Left cardiac atrium (tissue), 4 donors: ENCODE data around the gene DMPK. TPM values are rescaled to one million over a fixed set of nuclear protein-coding genes. Genes with fewer than 3 reads are reported as not detected.
"Not testable (repeated sequence)": the region's sequence is repeated elsewhere in the genome, so short reads cannot be mapped to it uniquely, and the experiment has no call there.

ENCODE experiments used
- ATAC-seq, 2 donors: fragments of 200-7000 bp; cut with Tn5 transposase; one replicate each; pipeline ENCODE4 v1.9.1; 2020; ENCODE audit warnings: mild to moderate bottlenecking in 2 of 2, moderate library complexity in 2 of 2
- DNase-seq: peaks from one replicate; pipeline ENCODE4 v3.0.0-alpha.2; 2020
- intact Hi-C, 2 donors: fragments of 100-400 bp; cut with DNase I; formaldehyde crosslinking; loops; one replicate each; pipeline versions ENCODE4 v1.14.1 to v1.15.1; 2022 to 2023
- total RNA-seq, 2 donors: library from RNA; stranded (reverse); fragmentation: NEBNext Ultra II Directional; extraction: Animal tissue kit (Norgen Biotek cat#: 25700); gene quantifications; one replicate each; pipeline ENCODE4 v1.2.1, GENCODE V29; 2021
- donor health status: DM: no; HTN: yes; CAD: no.
- donor health status: DM: no; HTN: yes; CAD: no; lungs with severe emphysema.
- donor health status: DM: yes; HTN: yes; CAD: no.
- donor health status: Dilated cardiomyopathy.

The DMPK gene
- total RNA-seq, 2 donors from 2014 or later, result 200 to 241 TPM

DNA sequence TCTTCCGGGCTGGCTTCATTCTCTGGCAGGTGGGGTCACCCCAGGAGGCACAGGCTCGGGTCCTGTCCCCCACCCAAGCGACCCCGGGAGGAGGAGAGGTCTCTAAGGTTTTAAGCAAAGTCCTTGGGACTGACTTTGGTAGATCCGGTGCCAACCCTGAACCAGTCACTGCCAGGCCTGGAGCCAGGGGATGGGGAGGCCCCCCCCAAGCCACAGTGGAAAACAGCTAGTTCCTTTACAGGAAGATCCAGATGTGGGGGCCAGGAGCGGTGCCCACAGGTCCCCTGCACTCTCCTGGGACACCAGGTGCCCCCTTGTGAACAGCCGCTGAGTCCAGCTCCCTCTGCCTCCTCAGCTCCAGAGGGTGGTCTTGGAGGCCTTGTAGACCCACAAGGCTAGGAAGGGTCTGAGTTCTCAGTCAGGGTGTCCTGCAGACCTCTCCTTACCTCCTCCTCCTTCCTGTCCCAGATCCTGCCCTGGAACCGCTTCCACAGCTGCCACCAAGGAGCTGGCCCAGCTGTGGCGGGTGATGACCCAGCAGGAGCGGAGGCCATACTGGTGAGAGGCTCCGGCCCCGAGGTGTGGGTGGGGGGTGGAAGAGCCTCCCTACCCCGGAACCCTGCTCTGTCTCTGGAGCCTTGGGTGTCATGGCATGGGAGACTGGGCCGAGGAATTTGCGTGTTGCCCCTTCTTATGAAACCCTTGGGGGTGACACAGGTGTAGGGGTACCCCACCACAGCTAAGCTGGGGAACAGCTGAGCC, 19.2 kb downstream of the DMPK start:
- DNase-seq (no peak), ATAC-seq (no peak)
- intact Hi-C loops, result no loop called here

DNA sequence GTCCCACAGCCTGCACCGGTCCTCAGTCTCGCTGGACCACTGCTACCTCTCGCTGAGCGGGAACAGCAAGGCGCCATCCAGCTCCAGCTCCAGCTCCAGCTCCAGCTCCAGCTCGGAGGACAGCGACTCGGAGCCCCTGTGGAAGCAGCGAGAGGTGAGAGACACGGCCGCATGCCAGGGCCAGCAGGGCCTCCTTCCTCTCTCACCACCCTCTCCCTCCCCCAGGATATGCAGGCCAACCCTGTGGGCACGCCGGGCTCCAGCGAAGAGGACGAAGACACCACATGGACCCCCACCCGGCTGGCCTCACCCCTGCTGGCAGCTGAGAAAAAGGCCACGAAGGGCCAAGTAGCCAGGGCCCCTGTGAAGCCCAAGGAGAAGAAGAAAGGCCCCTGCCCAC, 20.6 kb downstream of the DMPK start:
- intact Hi-C loops, result no loop called here
- DNase-seq (peak; percentile 51), ATAC-seq (no peak)

DNA sequence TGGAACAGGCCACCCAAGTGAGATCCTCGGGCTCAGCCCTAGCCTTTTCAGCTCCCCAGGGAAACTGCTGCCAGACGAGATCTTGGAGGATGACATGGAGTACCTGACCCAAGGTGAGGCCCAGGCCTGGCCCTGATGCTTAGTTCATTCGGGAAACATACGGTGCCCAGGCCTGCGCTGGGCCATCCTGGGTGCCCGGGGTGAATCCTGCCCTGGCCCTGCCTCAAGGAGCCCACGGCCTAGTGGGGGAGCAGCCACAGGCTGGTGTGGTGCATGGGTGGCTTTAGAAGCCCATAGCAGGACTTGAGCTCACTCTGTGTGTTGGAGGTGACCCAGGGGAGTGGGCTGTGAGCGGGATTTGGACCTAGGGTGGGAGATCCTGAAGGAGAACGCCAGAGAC, 23.4 kb downstream of the DMPK start:
- intact Hi-C loops, result no loop called here
- no peak for DNase-seq
- ATAC-seq, result no peak

DNA sequence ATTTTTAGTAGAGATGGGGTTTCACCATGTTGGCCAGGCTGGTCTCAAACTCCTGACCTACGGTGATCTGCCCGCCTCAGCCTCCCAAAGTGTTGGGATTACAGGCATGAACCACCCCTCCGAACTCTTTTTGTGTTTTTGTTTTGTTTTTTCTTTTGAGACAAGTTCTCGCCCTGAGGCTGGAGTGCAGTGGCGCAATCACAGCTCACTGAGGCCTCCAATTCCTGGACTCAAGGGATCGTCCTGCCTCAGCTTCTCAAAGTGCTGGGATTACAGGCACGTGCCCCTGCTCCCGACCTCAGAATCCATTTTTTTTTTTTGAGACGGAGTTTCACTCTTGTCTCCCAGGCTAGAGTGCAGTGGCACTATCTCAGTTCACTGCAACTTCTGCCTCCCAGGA, 24.6 kb downstream of the DMPK start:
- ATAC-seq (no peak), DNase-seq (no peak)
- intact Hi-C loops, result no loop called here

DNA sequence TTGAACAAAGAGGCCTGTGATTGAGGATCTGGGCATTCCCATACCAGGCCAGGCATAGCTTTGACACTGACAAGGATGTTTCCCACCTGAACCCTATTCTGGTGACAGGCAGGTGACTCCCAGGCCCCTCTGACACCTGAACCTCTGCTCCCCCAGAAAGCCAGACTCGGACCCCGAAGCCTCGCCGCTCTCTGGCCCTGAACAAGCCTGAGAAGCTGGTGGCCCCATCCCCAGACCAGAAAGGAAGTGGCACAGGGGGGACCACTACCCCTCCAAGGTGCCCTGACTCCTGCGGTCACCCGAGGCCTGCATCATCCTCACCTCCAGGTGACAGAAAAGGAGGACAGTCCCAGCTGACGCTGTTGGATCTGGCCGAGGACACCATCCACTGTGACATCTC, 28.0 kb downstream of the DMPK start:
- intact Hi-C loops, result no loop called here
- no peak for ATAC-seq
- DNase-seq, result no peak

DNA sequence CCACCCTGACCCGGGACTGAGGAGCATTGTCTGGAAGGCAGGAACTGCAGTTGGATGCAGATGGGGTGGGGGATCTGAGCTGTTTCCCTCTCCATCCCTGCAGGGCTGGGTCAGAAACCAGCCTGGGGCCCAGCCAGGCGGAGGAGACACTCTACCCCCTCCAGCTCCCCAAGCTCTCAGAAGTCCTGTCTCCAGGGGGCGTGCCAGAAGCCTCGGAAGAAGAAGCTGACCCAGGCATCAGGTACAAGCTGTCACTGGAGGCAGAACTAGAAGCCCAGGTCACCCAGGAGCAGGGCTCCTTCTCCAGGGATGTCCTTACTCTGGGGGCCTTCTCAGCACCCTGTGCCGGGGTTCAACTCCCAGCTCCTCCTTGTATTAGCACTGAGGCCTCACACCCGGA, 28.7 kb downstream of the DMPK start:
- intact Hi-C loops, result no loop called here
- DNase-seq (no peak), ATAC-seq (no peak)

DNA sequence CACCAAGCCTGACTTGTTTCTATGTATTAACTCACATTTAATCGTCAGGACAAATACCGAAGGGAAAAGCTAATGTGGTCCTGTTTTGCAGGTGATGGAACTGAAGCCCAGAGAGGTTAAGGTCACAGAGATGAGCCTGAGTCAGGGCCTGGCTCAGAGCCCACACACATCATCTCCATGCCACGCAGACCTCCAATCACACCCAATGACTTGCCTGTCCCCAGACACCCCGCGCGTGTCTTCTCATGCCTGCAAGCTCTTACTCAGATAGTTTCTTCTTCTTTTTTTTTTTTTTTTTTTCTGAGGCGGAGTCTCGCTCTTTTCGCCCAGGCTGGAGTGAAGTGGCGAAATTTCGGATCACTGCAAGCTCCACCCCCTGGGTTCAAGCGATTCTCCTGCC, 29.7 kb downstream of the DMPK start:
- intact Hi-C loops, result no loop called here
- no peak for DNase-seq
- no peak for ATAC-seq

DNA sequence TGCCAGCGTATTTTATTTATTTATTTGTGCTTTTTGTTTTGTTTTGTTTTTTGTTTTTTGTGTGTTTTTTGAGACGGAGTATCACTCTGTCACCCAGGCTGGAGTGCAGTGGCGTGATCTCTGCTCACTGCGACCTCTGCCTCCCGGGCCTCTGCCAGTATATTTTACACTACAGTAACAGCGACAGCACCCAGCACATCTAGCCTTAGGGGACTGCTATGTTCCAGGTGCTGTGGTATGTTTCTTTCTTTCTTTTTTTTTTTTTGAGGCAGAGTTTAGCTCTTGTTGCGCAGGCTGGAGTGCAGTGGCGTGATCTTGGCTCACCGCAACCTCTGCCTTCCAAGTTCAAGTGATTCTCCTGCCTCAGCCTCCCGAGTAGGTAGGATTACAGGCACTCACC, 30.8 kb downstream of the DMPK start:
- intact Hi-C loops, ATAC-seq, DNase-seq: not testable (repeated sequence)

DNA sequence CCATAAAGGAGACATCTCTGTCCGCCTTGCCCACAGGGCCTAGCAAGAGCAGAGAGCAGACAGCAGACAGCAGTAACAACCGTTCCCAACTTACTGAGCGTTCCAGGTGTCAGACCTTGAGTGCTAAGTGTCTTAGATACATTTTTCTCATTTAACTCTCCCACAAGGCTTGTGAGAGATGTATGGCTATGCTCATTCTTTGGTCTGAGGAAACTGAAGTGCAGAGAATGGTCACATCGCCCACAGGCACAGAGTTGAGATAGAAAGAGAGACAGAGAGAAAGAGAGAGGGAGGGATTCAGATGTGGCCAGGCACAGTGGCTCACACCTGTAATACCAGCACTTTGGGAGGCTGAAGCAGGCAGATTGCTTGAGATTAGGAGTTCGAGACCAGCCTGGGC, 34.8 kb downstream of the DMPK start:
- ATAC-seq (no peak), DNase-seq (no peak)
- intact Hi-C loops, result no loop called here

DNA sequence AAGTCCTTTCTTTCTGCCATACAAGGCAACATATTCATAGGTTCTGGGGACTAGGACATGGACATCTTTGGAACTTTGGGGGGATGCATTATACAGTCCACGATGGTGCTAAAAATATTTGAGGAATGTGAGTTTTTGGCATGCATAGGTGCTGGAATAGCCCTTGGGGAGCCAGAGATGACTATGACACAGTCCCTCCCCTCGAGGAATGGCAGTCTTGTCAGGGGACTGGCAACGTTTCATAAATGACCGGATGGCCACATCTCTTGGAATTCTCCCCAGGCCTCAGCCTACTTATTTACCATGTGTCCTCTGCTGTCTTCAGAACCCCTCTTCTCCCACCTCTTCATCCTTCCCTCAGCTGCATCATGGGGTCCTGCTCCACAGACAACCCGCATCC, 35.4 kb downstream of the DMPK start:
- intact Hi-C loops, result no loop called here
- ATAC-seq (no peak), DNase-seq (no peak)

DNA sequence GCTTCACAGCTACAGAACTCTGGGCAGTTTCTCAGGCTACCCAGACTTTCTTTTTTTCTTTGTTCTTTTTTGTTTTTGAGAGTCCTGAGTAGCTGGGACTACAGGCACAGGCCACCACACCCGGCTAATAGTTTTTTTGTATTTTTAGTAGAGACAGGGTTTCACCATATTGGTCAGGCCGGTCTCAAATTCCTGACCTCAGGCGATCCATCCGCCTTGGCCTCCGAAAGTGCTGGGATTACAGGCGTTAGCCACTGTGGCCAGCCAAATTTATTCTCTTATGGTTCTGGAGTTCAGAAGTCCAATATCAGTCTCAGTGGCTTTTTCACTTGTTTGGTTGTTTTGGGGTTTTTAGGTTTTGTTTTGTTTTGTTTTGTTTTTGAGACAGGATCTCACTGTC, 36.7 kb downstream of the DMPK start:
- DNase-seq, result no peak

DNA sequence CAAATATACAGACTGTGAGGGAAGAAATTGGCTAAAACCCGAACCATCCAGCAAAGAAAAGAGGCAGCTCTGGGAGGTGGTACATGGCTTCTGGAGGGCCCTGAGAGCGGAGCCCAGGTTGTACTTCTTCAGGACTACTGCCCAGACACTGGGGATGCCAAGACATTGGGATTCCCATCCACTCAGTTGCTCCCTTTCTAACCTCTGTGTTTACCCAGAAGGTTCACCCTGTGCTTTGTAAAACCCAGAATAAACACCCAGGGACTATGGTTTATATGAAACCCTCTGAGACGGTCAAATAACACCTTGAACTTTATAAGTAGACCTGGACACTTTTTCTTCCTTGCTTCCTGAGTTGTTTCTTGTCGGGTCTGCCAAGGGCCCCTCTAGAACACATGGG, 39.3 kb downstream of the DMPK start:
- DNase-seq (no peak), ATAC-seq (no peak)
- intact Hi-C loops, result no loop called here

More for the DNA sequence above, 36.7 kb downstream of the DMPK start:
- ATAC-seq, result no peak
- intact Hi-C loops, result no loop called here

DNA sequence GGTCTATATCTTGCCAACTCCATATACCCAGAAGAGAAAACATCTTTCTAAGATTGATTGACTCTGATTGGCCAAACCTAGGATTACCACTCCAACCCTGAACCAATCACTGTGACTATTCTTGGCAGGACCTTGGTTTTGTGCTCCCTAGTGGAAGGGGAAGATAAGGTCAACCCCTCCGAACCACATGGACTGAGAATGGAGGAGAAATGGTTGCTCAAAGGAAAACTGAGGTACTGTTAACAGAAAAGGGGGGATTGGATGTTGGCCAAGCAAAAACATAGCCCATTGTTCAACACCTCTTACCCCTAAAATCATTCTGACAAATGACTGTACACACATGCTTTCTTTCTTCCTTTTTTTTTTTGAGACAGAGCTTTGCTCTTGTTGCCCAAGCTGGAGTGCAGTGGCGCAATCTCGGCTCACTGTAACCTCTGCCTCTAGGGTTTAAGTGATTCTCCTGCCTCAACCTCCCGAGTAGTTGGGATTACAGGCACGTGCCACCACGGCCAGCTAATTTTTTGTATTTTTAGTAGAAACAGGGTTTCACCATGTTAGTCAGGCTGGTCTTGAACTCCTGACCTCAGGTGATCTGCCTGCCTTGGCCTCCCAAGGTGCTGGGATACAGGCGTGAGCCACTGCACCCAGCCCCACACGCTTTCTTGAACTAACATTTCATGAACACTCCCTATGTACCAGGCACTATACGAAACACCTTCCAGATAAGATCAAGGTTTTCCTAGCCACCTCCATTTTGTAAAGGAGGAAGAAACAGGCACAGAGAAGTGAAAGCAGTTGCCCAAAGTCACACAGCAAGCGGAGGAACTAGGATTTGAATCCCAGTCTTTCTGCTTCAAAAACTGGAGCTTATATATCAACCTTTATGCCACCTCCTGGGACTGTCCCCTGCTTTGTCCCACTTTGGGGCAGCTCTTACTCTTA, 42.5 kb downstream of the DMPK start:
- no peak for ATAC-seq

DNA sequence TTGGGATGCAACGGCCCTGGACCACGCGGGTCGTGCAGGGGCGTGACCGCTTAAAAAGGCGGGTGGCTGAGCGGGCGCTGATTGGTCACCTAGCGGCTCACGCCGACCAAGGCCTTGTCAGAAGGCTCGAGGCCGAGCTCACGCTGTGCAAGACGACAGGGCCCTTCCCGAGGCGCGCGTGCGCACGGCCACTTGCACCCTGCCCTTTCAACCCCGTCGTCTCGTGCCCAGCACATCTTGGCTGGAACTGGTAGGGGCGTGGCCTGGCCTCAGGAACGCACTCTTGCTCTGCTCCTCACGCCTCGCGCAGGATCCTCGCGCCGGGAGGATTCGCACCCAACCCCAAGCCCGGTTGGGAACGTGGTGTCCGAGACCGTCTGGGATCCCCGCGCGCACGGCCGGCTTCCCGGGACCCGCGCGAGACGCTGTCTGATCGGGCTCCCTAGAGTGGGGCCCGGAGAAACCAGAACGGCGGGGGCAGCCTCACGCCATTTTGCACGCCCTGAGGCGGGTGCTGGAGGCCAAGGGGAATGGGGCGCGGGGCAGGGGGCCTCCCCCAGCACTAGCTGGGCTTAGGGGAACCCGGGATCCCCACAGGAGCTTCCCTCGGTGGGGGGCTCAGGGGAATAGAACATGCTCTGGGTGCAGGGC, 49.0 kb downstream of the DMPK start, which contains the start of gene MEIOSIN:
Gene MEIOSIN, plus strand, starts transcription at position 280 of the 651 bp plus-strand sequence. CDS start 1,938 bp downstream, outside the sequence.
- intact Hi-C loops, result no loop called here
- ATAC-seq (no peak), DNase-seq (no peak)

More for the DNA sequence above, 42.5 kb downstream of the DMPK start:
- DNase-seq, result no peak
- intact Hi-C loops, result no loop called here

DNA sequence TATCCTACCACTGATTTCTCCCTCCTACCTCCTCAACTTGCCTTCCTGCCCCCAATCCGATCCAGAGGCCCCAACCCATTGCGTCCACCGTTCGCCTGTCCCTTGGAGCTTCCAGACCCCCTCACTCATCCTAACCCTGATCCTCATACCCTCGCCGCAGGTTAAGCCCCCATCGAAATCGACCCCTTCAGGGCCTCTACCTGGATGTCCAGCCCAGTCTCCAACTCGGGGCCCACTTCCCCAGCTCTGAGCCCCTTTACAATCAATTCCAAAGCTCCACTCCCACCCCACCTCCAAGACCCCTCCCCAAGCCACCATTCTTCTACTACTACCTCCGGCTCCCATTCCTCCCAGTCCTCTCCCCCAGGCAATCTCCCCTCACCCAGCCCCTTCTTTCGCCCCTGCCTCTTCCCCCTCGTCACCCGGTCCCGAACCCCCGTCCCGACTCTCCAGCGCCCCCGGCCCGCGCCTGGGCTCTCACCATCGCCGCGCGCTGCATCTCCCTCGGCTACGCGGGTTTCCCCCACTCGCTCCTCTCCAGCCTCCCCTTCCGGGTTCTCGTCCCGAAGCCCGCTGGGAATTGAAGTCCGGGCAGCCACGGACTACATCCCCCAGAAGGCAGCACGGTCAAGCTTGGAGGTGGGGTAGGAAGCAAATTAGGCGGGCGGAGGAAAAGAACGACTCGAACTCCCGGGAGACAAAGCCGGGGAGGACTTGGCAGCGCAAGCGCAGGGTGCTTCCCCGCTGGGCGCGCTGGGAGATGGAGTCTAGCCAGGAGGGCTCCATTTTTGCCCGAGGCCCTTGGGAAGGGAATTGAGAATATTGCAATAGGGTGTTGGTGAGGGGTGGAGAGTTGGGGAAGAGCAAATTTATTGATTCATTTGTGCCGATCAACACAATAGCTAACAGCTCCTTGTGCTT, 51.7 kb downstream of the DMPK start, which contains the start of gene FBXO46:
Gene FBXO46, minus strand, starts transcription at position 529 of the 921 bp plus-strand sequence. CDS start 17,401 bp downstream, outside the sequence.
- intact Hi-C loops, result no loop called here
- peak; percentile 97 for DNase-seq
- ATAC-seq, result peak; percentile 99

DNA sequence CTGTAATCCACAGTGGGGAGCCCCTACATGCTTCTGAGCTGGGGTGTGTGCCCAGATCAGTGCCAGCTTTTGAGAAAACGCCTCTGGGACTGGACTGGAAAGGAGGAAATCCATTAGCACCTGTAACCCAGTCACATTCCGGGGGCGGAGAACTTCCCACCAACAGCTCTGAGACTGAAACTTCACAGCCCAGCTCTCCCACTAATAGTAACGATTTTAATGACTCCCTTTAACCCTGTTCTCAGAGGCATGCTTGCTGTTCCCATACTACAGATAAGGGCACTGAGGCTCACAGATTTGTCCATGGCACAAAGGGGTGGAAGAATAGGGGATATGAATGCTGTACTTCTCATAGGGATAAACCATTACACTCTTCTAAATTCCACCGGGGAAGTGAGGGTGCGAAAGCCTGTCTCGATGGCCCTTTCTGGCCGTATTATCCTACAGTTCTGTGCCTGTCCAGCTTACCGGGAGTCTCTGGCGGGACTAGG, 52.4 kb downstream of the DMPK start:
- intact Hi-C loops, result no loop called here
- ATAC-seq (no peak), DNase-seq (no peak)

DNA sequence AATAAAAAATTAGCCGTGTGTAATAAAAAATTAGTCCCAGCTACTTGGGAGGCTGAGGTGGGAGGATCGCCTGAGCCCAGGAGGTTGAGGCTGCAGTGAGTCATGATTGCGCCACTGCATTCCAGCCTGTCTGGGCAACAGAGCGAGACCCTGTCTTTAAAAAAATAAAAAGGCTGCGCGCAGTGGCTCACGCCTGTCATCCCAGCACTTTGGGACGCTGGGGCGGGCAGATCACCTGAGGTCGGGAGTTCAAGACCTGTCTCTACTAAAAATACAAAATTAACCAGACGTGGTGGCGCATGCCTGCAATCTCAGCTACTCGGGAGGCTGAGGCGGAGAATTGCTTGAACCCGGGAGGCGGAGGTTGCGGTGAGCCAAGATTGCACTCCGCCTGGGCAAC, 53.6 kb downstream of the DMPK start:
- DNase-seq, intact Hi-C loops, ATAC-seq: not testable (repeated sequence)

DNA sequence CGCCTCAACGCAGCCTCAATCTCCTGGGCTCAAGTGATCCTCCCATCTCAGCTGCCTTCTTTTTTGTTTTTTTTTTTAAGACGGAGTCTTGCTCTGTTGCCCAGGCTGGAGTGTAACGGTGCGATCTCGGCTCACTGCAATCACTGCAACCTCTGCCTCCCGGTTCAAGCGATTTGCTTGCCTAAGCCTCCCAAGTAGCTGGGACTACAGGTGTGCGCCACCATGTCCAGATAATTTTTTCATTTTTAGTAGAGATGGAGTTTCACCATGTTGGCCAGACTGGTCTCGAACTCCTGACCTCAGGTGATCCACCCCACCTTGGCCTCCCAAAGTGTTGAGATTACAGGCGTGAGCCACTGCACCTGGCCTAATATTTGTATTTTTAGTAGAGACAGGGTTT, 62.2 kb downstream of the DMPK start:
- ATAC-seq, DNase-seq, intact Hi-C loops: not testable (repeated sequence)
